Esophagus (tissue), 2 donors: ENCODE data around the gene FGF11. TPM values are rescaled to one million over a fixed set of nuclear protein-coding genes. Genes with fewer than 3 reads are reported as not detected.

Source experiments
- H3K27ac ChIP-seq, 2 donors: one replicate each; pipeline ENCODE4 v1.5.1; 2013; ENCODE audit warnings: low read depth in 2 of 2, mild to moderate bottlenecking in 2 of 2, inconsistent platforms in 1 of 2, low read length in 1 of 2, moderate library complexity in 1 of 2
- H3K27me3 ChIP-seq, 2 donors: one replicate each; pipeline ENCODE4 v1.6.1; 2013; ENCODE audit warnings: low read length in 2 of 2, control low read depth in 1 of 2, mild to moderate bottlenecking in 1 of 2; ENCODE audit not compliant: insufficient read depth in 2 of 2, control insufficient read depth in 1 of 2
- H3K36me3 ChIP-seq, 2 donors: one replicate each; pipeline ENCODE4 v1.6.1; 2013; ENCODE audit warnings: low read length in 1 of 2; ENCODE audit not compliant: control insufficient read depth in 2 of 2, insufficient read depth in 2 of 2
- H3K4me1 ChIP-seq, 2 donors: one replicate each; pipeline ENCODE4 v1.6.1; 2013; ENCODE audit warnings: low read length in 1 of 2; ENCODE audit not compliant: control insufficient read depth in 2 of 2, insufficient read depth in 2 of 2
- H3K4me3 ChIP-seq, 2 donors: one replicate each; pipeline ENCODE4 v1.5.1; 2013; ENCODE audit warnings: low read length in 2 of 2, mild to moderate bottlenecking in 2 of 2, low read depth in 1 of 2, moderate library complexity in 1 of 2
- H3K9me3 ChIP-seq, 2 donors: one replicate each; pipeline ENCODE4 v1.6.1; 2013; ENCODE audit warnings: mild to moderate bottlenecking in 2 of 2, low read depth in 1 of 2, low read length in 1 of 2, moderate library complexity in 1 of 2; ENCODE audit not compliant: control insufficient read depth in 2 of 2, insufficient read depth in 1 of 2
- WGBS, 2 donors: extraction: QIAGEN DNeasy Blood & Tissue Kit; methylation state at CpG; one replicate each; pipeline ENCODE4 v1.1.7; 2013; 5-methylcytosine and 5-hydroxymethylcytosine counted together
- polyA plus RNA-seq, 2 donors: library from polyadenylated mRNA; stranded (reverse); fragments of 200-250 nt; gene quantifications; one replicate each; pipeline ENCODE4 v1.2.3, GENCODE V29; 2013
- donor health status: healthy with polysubstance abuse.
- donor health status: Bipolar disorder and iron deficiency.

Gene FGF11
- polyA plus RNA-seq, 2 donors: 5.6 to 16.5 TPM

DNA sequence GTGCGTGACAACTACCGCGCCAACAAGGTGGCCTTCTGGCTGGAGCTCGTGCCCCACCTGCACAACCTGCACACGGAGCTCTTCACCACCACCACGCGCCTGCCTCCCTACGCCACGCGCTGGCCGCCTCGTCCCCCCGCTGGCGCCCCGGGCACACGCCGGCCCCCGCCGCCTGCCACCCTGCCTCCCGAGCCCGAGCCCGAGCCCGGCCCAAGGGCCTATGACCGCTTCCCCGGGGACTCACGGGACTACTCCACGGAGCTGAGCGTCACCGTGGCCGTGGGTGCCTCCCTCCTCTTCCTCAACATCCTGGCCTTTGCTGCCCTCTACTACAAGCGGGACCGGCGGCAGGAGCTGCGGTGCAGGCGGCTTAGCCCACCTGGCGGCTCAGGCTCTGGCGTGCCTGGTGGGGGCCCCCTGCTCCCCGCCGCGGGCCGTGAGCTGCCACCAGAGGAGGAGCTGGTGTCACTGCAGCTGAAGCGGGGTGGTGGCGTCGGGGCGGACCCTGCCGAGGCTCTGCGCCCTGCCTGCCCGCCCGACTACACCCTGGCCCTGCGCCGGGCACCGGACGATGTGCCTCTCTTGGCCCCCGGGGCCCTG, 22.2 kb upstream of the FGF11 start:
- Histone ChIP-seq H3K27ac (no peak overlapping the region), H3K4me1 (no peaks in the 10 kb centered on the region), H3K36me3 (no peaks in the 10 kb centered on the region), H3K9me3 (no peaks in the 10 kb centered on the region), H3K27me3 (no peaks in the 10 kb centered on the region), H3K4me3 (no peak overlapping the region)
- WGBS, 2 donors: 94% methylated on average over 50 to 54 of the region's 54 CpGs

DNA sequence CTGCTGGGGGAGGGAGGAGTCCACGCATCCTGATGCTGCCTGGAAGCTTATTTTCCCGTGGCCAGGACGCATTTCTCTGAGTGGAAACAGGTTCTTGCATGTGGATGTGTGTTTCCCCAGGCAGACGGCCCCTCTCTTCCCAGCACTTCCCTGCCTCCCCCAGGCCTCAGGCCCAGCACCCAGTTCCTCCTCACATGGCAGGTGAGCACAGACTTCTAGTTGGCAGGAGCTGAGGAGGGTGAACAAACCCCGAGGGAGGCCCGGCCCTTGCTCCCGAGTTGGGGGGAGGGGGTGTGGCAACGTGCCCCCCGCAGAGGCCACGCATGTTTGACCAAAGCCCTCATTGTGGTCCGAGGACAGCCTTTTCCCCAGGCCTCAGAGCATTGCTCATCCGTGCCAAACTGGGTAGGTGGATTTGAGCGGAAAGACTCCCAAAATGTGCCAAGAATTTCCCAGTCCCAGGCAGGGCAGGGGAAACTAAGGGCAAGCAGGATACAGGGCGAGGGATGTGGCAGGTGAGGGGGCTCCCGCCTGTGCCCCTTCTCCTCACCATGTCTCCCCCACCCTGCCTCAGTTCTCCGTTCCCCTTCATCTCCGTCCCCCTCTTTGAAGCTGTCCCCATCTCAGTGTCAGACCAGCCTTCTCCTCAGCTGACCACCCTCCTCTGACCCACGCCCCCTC, 20.7 kb upstream of the FGF11 start:
- Histone ChIP-seq H3K27ac (no peak overlapping the region), H3K4me3 (no peak overlapping the region), H3K27me3 (no peaks in the 10 kb centered on the region), H3K36me3 (no peaks in the 10 kb centered on the region), H3K9me3 (no peaks in the 10 kb centered on the region), H3K4me1 (no peaks in the 10 kb centered on the region)
- 67% methylated on average over 18 of the region's 18 CpGs for WGBS, 2 donors

DNA sequence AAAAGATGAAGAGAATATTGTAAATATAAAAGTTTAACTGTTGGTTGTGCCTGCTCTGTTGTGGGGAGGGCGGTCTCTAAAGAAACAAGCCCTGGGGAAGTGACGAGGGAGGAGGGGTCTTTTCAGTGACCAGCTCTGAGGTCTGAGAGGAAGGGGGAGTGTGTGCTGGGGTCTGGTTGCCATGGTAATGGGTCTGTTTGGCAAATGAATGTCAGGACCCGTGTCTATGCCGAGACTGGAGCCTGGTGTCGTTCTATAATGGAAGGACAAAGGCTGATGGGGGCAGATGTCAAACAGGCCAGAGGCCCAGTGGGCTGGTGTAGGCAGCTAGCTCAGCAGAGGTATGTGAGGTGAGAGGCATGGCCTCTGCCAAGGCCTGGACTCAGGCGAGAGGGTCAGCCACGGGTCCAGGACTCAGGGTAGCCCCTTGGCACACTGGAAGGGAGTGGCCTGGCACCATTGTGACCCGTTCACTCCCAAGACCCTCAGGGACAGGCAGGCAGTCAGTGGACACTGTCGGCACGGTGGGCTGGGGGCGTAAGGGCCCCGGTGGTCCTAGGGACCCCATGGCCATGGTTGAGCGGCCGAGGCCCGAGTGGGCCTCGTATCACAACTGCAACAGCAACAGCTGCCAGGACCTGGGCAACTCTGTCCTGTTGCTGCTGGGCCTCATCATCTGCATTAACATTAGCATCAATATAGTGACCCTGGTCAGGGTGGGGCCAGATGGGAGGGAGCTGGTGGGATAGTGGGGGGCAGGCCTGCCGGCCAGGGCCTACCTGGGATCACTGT, 19.3 kb upstream of the FGF11 start, which contains the start of gene SPEM1:
Gene SPEM1 (plus strand): TSS at position 506 of the 792 bp plus-strand sequence. CDS start 61 bp downstream, at position 567.
- Histone ChIP-seq H3K36me3 (no peaks in the 10 kb centered on the region), H3K27me3 (no peaks in the 10 kb centered on the region), H3K4me1 (no peaks in the 10 kb centered on the region), H3K9me3 (no peaks in the 10 kb centered on the region), H3K4me3 (no peak within 1 kb of the TSS), H3K27ac (no peak within 1 kb of the TSS)
- 77 to 85% methylated on average over 16 to 17 of the region's 17 CpGs for WGBS, 2 donors

DNA sequence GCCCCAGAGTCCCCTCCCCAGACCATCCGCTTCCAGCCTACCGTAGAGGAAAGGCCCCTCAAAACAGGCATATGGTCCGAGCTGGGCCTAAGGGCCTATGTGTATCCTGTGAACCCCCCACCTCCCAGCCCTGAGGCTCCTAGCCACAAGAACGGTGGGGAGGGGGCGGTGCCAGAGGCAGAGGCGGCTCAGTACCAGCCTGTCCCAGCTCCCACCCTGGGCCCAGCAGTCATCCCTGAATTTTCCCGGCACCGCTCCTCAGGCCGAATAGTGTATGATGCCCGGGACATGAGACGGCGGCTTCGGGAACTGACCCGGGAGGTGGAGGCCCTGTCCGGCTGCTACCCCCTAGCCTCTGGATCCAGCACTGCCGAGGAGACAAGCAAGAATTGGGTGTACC, 18.1 kb upstream of the FGF11 start:
- no peak overlapping the region for H3K4me3 ChIP-seq
- H3K9me3 ChIP-seq: no peaks in the 10 kb centered on the region
- no peaks in the 10 kb centered on the region for H3K27me3 ChIP-seq
- 94 to 95% methylated on average over 16 of the region's 16 CpGs for WGBS, 2 donors
- no peaks in the 10 kb centered on the region for H3K4me1 ChIP-seq
- no peaks in the 10 kb centered on the region for H3K36me3 ChIP-seq
- H3K27ac ChIP-seq: no peak overlapping the region

DNA sequence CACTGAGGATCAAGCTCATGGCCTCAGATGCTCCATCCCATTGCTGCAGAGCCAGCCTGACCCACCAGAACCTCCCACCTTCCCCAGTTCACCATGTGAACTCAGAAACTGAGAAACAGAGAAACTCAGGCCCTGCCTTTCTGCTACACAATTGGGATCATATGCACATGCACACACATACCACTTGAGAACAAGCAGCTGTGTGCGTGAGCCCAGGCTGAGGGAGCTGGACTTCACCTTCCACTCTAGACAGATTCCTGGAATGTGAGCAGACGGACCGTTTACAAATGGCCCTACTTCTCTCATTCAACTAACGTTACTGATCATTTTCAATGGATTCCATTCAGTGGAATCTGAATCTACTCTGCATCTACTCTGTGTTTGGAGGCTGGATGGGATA, 15.6 kb upstream of the FGF11 start:
- Histone ChIP-seq H3K27ac (no peak overlapping the region), H3K9me3 (no peaks in the 10 kb centered on the region), H3K36me3 (no peaks in the 10 kb centered on the region), H3K4me1 (no peaks in the 10 kb centered on the region), H3K4me3 (no peak overlapping the region), H3K27me3 (no peaks in the 10 kb centered on the region)
- 64 to 68% methylated on average over 4 of the region's 4 CpGs for WGBS, 2 donors

DNA sequence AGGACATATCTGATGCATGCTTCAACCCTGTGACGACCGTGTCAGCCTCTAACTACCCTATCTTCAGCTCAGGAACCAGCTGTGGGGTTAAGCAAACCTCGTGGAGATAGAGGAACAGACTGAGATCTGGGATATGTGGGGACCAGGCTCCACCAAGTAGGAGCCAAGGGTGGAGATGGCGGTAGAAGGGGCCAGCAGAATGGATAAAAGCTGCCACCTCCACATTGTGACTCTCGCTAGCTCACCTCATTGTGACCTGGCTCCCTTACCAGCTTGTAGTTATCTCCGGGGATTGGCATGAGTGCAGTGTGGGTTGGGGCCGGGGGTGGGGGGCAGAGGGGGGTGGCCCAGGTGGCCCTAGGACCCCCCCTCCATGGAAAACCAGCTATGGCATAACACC, 14.0 kb upstream of the FGF11 start, which contains the start of gene SPEM2:
Gene SPEM2 (plus strand): TSS at position 301 of the 400 bp plus-strand sequence. CDS start 73 bp downstream, at position 374.
- Histone ChIP-seq H3K27me3 (no peaks in the 10 kb centered on the region), H3K27ac (no peak within 1 kb of the TSS), H3K36me3 (no peaks in the 10 kb centered on the region), H3K9me3 (no peaks in the 10 kb centered on the region), H3K4me1 (no peaks in the 10 kb centered on the region), H3K4me3 (no peak within 1 kb of the TSS)
- WGBS, 2 donors: 81 to 86% methylated on average over 7 of the region's 7 CpGs

DNA sequence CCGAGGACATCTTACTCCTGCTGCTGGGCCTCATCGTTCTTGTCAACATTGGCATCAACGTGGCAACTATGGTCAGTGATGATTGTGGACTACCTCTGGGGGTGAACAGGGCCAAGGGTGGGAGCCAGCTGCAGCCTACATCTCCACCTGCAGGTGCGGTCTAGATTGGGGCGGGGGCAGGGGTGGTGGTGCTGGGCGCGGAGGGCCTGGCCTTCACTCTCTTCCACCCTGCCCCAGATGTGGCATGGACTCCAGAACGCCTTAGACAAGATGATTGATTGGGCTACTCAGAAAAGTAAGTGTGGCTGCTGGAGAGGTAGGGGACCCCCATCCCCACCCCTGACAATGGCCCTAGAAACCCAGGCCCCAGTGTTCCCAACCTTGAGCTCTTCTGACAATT, 13.6 kb upstream of the FGF11 start:
- WGBS, 2 donors: 82 to 85% methylated on average over 8 of the region's 8 CpGs
- Histone ChIP-seq H3K36me3 (no peaks in the 10 kb centered on the region), H3K27ac (no peak overlapping the region)

DNA sequence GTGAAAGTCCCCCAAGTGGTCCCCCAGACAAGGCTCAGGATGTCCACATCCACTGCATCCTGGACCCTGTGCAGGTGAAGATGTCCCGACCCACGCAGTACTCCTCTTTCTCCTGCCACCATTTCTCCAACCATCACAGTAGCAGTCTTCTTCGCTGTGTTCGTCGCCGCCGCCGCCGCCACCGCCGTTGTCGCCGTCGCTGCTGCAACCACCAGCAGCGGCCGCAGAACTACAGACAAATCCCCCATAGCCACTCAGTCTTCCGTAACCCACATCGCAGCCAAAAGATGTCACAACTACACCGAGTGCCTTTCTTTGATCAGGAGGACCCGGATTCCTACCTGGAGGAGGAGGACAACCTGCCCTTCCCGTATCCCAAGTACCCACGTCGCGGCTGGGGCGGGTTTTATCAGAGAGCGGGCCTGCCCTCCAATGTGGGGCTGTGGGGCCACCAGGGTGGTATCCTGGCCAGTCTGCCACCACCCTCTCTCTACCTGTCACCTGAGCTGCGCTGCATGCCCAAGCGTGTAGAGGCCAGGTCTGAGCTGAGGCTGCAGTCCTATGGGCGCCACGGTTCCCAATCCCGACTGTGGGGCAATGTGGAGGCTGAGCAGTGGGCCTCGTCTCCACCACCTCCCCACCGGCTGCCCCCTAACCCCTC, 13.0 kb upstream of the FGF11 start:
- 92 to 93% methylated on average over 33 of the region's 33 CpGs for WGBS, 2 donors
- Histone ChIP-seq H3K27ac (no peak overlapping the region), H3K36me3 (no peaks in the 10 kb centered on the region), H3K27me3 (no peaks in the 10 kb centered on the region), H3K9me3 (no peaks in the 10 kb centered on the region), H3K4me1 (no peaks in the 10 kb centered on the region), H3K4me3 (no peak overlapping the region)

More for the DNA sequence above, 13.6 kb upstream of the FGF11 start:
- H3K4me3 ChIP-seq: no peak overlapping the region
- H3K27me3 ChIP-seq: no peaks in the 10 kb centered on the region
- no peaks in the 10 kb centered on the region for H3K4me1 ChIP-seq
- no peaks in the 10 kb centered on the region for H3K9me3 ChIP-seq

DNA sequence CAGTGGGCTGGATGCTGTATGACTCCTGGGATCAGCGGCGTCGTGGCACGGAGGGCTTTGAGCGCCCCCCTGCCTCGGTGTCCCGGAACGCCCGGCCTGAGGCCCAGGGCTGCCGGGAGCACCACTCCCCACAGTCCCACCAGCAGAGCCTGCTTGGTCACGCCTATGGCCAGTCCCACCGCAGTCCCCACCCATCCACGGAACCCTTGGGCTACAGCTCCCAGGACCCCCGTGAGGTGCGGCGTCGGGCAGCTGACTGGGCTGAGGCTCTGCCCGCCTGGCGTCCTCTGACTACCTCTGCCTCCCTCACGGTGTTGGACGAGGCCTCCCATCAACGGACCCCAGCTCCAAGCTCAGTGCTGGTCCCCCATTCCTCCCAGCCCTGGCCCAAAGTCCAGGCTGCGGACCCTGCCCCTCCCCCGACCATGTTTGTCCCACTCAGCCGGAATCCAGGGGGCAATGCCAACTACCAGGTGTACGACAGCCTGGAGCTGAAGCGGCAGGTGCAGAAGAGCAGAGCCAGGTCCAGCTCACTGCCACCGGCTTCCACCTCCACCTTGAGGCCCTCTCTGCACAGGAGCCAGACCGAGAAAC, 12.3 kb upstream of the FGF11 start:
- Histone ChIP-seq H3K27ac (no peak overlapping the region), H3K4me1 (no peaks in the 10 kb centered on the region), H3K9me3 (no peaks in the 10 kb centered on the region), H3K4me3 (no peak overlapping the region), H3K36me3 (no peaks in the 10 kb centered on the region), H3K27me3 (no peaks in the 10 kb centered on the region)
- 91 to 92% methylated on average over 29 of the region's 29 CpGs for whole genome bisulfite sequencing, 2 donors
